HG02970 (cell line): Measurements from ENCODE around the gene LCN9.

ENCODE experiments used
- ATAC-seq: cut with Tn5 transposase; IDR thresholded peaks from one replicate; pipeline ENCODE4 v1.9.1; 2021; ENCODE audit warnings: mild to moderate bottlenecking, moderate library complexity, moderate number of reproducible peaks; ENCODE audit not compliant: unreplicated experiment, low FRiP score

The LCN9 gene

DNA sequence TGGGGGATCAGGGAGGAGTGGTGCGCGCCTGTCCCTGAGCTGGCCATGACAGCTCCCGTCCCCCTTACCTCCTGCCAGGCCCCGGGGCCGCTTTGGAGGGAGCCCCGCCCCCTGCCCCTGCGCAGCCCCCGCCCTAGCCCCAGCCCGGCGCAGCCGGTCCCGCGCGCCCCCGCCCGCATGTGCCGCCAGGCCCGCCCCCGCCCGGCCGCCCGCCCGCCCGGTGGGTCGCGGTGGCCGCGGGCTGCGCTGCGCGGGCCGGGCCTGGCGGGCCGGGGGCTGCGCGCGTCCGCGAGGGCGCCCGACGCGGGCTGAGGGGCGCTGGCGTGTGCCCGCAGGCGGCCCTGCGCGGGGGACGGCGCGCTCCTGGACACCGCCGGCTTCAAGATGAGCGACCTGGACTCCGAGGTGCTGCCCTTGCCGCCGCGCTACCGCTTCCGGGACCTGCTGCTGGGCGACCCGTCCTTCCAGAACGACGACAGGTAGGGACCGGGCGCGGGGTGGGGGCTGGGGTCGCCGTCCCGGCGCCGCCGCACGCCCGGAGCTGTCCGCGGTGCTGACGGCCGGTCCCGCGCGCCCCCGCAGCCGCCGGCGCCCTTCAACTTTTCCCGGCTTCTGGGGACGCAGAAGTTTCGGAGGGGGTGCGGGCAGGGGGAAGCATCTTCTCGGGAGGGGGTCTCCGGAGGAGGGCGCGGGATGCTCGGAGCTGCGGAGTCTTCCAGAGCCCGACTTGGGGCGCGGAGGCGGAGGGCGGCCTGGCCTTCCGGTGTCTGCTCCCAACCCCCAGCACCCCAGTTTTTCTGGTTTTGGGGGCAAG is 51.3 kb downstream of the LCN9 start:
- no peak for ATAC-seq

DNA sequence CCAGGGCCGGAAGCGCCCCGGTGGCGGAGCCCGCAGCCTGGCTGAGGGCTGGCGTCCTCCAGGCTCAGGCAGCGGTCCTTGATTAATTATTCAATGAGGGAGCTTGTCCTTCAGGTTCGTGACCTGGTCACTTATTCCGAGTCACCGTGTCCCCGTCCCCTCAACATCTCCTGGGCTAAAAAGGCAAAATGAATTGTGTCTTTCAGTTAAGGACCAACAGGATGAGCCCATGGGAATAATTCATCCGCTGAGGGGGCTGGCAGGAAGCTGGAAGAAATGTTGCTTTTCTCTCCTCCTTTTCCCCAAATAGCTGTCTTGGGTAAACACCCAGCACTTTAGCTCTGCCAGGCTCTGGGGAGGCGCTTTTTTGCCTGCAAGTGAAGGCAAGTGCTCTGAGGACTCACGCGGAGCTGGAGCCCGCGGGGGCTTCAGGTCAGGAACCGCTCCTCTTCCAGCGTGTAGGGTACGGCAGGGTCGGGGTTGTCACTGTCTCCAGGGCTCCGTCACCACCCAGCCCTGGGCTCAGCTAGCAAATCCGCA is 52.0 kb downstream of the LCN9 start:
- no peak for ATAC-seq

DNA sequence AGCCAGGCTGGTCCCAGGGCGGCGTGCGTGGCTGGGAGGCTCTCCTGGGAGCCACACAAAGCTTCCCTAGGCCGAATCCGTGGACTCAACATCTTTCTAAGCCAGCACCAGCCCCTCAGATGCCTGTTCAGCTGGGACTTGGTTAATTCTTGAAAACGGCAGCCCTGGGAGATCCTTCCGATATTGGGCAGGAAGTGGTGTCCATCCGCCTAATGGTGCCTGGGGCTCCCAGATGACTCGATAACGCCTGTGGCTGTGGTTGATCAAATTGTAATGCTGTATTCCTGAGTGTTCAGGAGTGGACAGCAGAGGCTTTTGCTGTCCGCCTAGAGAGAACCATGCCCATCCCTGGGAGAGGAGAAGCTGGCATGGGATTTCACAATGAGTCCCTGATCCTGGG is 52.9 kb downstream of the LCN9 start:
- no peak for ATAC-seq
